Measurements from ENCODE around the gene ADTRP.

- no peak for TF ChIP-seq CTCF (IDR thresholded peaks at IDR 0.05)
- TF ChIP-seq POLR2A (IDR thresholded peaks at IDR 0.05; ENCODE audit: low read depth) = no peak
- no peak for TF ChIP-seq POLR2AphosphoS5 (IDR thresholded peaks at IDR 0.05)
These were observed 7.0 kb downstream of the ADTRP start for GRCh38 chr6:11771473-11772048.

Data from esophagus muscularis mucosa (tissue), 3 donors.